K562 (cell line): ENCODE results near the gene SGMS1. TPM values are rescaled to one million over a fixed set of nuclear protein-coding genes. Genes with fewer than 3 reads are reported as not detected.

Experiments
- HNRNPK ChIP-seq: fragments of 200-400 bp; formaldehyde crosslinking; IDR thresholded peaks from one replicate; pipeline ENCODE4 v1.6.1; 2018; ENCODE audit warnings: mild to moderate bottlenecking, low read depth, low read length; ENCODE audit not compliant: poor library complexity, severe bottlenecking
- MAFF ChIP-seq: IDR thresholded peaks from 2 replicates; pipeline ENCODE4 v1.6.1; 2012; ENCODE audit warnings: low read length, improper control_type of control experiment
- MAZ ChIP-seq, 2 experiments: fragments of 450-650 bp in 1 of 2; sonication (generic) in 1 of 2; formaldehyde crosslinking; IDR thresholded peaks in 1 of 2; conservative IDR thresholded peaks in 1 of 2; 2 replicates each; pipeline versions ENCODE4 v1.4.0 to v1.5.0; 2020; ENCODE audit warnings: mild to moderate bottlenecking in 1 of 2, missing genetic modification reagents in 1 of 2
- PHB ChIP-seq: fragments of 250-450 bp; sonication (Bioruptor Pico); IDR thresholded peaks from 2 replicates; pipeline ENCODE4 v1.5.0; 2021
- POLR2H ChIP-seq: IDR thresholded peaks from 2 replicates; pipeline ENCODE4 v1.6.1; 2016; ENCODE audit warnings: missing genetic modification characterization, low read depth, mild to moderate bottlenecking, control low read depth, missing compliant biosample characterization, moderate library complexity
- RBM39 ChIP-seq: fragments of 200-400 bp; formaldehyde crosslinking; optimal IDR thresholded peaks from 2 replicates; pipeline ENCODE3; 2018; ENCODE audit warnings: low read depth, low read length
- ZFX ChIP-seq: sonication (generic); formaldehyde crosslinking; IDR thresholded peaks from 2 replicates; pipeline ENCODE4 v1.8.0; 2022; ENCODE audit warnings: mild to moderate bottlenecking, missing genetic modification reagents, moderate library complexity
- polyA plus RNA-seq, 8 experiments: library from polyadenylated mRNA; depleted of rRNA in 4 of 8; stranded (reverse) in 5 of 8; unstranded in 3 of 8; fragments of >200 nt; fragmentation: Nextera tagmentation in 2 of 8; fragmentation: Illumina TruSeq in 1 of 8; extraction: Ambion mirVana in 2 of 8; extraction: Trizol in 1 of 8; gene quantifications; 2 replicates each; pipeline versions ENCODE4 v1.2.1 to v1.2.3, GENCODE V29; 2011 to 2014; ENCODE audit warnings: inconsistent platforms in 1 of 8, missing spikeins in 1 of 8
- total RNA-seq, 7 experiments: library from RNA; depleted of rRNA in 6 of 7; stranded (reverse); fragments of >200 nt in 6 of 7; fragmentation: Illumina TruSeq in 2 of 7; extraction: Trizol in 2 of 7; gene quantifications; 2 replicates each; pipeline versions ENCODE4 v1.2.1 to v1.2.3, GENCODE V29; 2011 to 2021; ENCODE audit warnings: low replicate concordance in 1 of 7
- TF ChIP-seq, protein P1 (sequence below): sonication (generic); formaldehyde crosslinking; IDR thresholded peaks from 2 replicates; pipeline ENCODE4 v1.9.0; 2022; ENCODE audit warnings: mild to moderate bottlenecking, missing genetic modification reagents
- TF ChIP-seq, protein P2 (sequence below): sonication (generic); formaldehyde crosslinking; IDR thresholded peaks from 2 replicates; pipeline ENCODE4 v1.9.0; 2022; ENCODE audit warnings: mild to moderate bottlenecking, missing genetic modification reagents

Gene SGMS1
- total and polyA plus RNA-seq, 9 of the 15 experiments (the other 6 are each of a cell fraction or from before 2014, with no cell fraction given): 22.6 to 232 (median 82.2) TPM

DNA sequence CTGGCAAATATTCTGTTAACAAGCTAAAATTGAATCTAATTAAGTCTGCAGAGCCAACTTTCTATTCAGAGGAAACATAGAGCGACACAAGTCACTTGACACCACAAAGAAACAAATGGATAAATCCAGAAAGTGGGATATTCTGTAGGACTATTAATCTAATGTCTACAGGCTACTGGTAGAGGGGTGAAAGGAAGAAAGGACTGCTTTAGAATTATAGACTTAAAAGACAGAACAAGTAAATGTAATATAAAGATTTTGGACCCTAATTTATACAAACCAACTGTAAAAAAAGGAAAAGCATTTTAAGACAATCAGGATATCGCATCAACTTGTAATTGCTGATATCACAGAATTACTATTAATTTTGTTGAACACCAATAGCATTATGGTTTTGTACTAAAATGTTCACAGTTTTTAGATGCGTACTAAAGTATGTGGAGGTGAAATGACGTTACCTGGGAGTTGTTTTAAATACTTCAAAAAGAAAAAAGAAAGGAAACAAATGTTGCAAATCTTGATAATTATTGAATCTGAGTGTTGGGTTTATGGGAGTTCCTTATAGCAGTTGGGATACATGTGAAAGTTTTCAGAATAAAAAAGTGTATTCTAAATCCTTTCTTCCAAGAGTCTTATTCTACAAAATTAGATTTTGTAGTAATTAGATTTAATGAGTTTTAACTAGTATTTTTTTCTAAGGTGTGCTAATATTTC lies 298.9 kb downstream of the SGMS1 start (continued):
- TF ChIP-seq, protein P1, sequence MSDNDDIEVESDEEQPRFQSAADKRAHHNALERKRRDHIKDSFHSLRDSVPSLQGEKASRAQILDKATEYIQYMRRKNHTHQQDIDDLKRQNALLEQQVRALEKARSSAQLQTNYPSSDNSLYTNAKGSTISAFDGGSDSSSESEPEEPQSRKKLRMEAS (CRISPR knock-in tag): no peak
- TF ChIP-seq POLR2H (tag): peak; percentile 20; the same call in 1 of the 2 replicates
- TF ChIP-seq PHB (CRISPR knock-in tag): no peak
- TF ChIP-seq RBM39: no peak
- TF ChIP-seq MAFF: peak; percentile 63; the same call in 1 of the 2 replicates
- TF ChIP-seq HNRNPK: no peak
- TF ChIP-seq MAZ (CRISPR knock-in tag; conservative IDR thresholded peaks at IDR 0.05 in 1 of 2, IDR thresholded peaks at IDR 0.05 in 1 of 2): 0 out of 4 replicates have a peak, but pooled peaks of 1 of the 2 experiments have one; percentile 34
- TF ChIP-seq, protein P2, sequence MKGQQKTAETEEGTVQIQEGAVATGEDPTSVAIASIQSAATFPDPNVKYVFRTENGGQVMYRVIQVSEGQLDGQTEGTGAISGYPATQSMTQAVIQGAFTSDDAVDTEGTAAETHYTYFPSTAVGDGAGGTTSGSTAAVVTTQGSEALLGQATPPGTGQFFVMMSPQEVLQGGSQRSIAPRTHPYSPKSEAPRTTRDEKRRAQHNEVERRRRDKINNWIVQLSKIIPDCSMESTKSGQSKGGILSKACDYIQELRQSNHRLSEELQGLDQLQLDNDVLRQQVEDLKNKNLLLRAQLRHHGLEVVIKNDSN (CRISPR knock-in tag): no peak
- no peak for TF ChIP-seq ZFX (CRISPR knock-in tag)
- TF ChIP-seq, all 486 proteins: peak for 21
